D721Med (cell line): Measurements from ENCODE around the gene GPD1.

ENCODE experiments used
- DNase-seq: peaks from one replicate; pipeline ENCODE4 v3.0.0; 2011; ENCODE audit warnings: low spot score; ENCODE audit not compliant: insufficient read length
- FAIRE-seq: peaks from 2 replicates; lab custom pipeline; 2011; peaks lifted over from hg19 to GRCh38; lab: Jason Lieb, UNC
- TF ChIP-seq, protein P1 (sequence below): IDR thresholded peaks from 2 replicates; pipeline ENCODE4 v1.5.1; 2012; ENCODE audit warnings: mild to moderate bottlenecking, control low read depth; ENCODE audit not compliant: insufficient read depth; ENCODE audit errors: missing control alignments

The GPD1 gene

GRCh38 chr12:50066402-50066801 lies 37.4 kb upstream of the GPD1 start:
- DNase-seq: no peak
- no peak for FAIRE-seq
- TF ChIP-seq, protein P1, sequence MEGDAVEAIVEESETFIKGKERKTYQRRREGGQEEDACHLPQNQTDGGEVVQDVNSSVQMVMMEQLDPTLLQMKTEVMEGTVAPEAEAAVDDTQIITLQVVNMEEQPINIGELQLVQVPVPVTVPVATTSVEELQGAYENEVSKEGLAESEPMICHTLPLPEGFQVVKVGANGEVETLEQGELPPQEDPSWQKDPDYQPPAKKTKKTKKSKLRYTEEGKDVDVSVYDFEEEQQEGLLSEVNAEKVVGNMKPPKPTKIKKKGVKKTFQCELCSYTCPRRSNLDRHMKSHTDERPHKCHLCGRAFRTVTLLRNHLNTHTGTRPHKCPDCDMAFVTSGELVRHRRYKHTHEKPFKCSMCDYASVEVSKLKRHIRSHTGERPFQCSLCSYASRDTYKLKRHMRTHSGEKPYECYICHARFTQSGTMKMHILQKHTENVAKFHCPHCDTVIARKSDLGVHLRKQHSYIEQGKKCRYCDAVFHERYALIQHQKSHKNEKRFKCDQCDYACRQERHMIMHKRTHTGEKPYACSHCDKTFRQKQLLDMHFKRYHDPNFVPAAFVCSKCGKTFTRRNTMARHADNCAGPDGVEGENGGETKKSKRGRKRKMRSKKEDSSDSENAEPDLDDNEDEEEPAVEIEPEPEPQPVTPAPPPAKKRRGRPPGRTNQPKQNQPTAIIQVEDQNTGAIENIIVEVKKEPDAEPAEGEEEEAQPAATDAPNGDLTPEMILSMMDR: no peak

DNA sequence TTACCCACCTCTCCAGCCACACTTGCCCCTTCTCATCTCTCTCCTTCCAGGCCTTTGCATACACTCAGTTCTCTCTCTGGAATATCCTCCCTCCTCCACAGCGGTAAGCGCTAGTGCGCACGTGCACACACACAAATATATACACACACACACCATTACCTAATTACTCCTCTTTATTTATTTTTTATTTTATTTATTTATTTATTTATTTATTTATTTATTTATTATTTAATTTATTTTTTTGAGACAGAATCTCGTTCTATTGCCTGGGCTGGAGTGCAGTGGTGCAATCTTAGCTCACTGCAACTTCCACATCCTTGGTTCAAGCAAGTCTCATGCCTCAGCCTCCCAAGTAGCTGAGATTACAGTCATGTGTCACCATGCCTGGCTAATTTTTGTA lies 34.7 kb upstream of the GPD1 start:
- FAIRE-seq (no peak), DNase-seq (no peak)
- TF ChIP-seq, protein P1: no peak

GRCh38 chr12:50069539-50069938 lies 34.3 kb upstream of the GPD1 start:
- DNase-seq: no peak
- TF ChIP-seq, protein P1: no peak
- no peak for FAIRE-seq

- DNase-seq (no peak), FAIRE-seq (no peak)
- TF ChIP-seq, protein P1: peak; percentile 96
Observed at GRCh38 chr12:50070314-50071060, 33.3 kb upstream of the GPD1 start.

- TF ChIP-seq, protein P1: no peak
- DNase-seq (no peak), FAIRE-seq (no peak)
Observed at GRCh38 chr12:50072198-50072907, 31.5 kb upstream of the GPD1 start.

DNA sequence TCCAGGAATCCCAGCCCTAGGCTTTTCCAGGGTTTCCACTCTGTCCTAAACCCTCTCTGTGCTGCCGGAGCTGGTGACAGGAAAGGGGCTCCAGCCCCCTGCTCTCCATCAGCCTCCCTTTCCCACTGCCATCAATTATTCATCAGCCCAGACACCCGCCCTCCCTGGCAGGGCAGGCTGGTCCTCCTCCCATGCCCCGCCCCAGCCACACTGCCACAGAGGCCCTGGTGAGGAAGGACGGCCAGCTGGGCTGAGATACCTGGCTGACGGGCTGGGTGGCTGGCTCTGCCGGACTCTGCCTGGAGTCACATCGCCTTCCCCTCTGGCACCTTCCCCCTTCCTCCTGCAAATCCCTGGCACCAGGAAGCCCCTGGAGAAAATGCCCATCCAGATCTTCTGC lies 30.6 kb upstream of the GPD1 start:
- no peak for FAIRE-seq
- DNase-seq: no peak

More for the DNA sequence above, 30.6 kb upstream of the GPD1 start:
- TF ChIP-seq, protein P1: no peak
